IPS-11a (cell line): ENCODE measurements around the gene DMD.
"Not testable (repeated sequence)": the region's sequence is repeated elsewhere in the genome, so short reads cannot be mapped to it uniquely, and the experiment has no call there.

Source experiments
- H3K4me3 ChIP-seq: one replicate; pipeline ENCODE4 v1.5.1; 2013; ENCODE audit warnings: low read depth, low read length, control low read depth

The DMD gene

DNA sequence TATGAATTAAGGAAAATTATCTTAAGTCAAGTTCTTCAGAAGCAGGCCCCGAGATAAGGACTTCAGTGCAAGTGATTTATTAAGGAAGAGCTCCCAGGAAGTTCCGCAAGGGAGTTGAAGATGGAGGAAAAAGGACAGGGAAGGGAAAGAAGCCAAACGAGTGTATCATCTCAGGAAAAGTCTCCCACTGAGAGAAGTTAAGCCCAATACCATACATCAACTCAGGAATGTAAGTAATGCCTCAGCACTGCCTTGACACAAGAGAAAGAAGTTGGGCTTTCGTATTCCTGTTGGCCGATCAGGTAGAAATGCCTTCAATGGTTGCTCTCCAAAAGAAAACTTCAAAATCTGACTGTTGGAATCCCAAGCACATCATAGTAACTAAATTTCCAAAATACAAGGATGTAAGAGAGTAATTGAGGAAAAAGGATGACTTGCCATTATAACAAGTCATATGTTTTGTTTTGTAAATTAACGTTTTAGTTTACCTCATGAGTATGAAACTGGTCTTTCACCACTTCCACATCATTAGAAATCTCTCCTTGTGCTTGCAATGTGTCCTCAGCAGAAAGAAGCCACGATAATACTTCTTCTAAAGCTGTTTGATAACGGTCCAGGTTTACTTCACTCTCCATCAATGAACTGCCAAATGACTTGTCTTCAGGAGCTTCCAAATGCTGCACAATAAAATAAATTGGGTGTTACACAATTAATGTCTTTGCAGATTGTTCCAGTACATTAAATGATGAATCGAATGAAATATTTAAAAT, 566.7 kb downstream of the DMD start:
- no peak overlapping the region for H3K4me3 ChIP-seq

DNA sequence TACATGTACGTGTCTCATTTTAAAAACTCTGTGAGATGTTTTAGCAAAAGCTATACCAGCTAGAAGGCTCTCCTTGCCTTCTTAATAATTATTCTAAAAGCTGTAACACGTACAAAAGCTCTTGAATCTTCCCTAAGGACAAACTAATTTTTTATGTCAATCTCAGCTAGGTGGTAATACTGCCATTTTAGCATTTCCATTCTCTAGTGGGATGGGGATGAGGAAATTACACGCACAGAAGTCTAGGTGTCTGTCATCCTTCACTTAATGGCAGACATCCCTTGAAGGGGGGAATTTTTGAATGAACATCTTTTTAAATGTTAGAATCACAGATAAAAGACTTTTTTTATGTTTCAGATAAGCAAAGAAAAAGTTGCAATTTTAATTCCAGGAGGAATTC, 569.1 kb downstream of the DMD start:
- no peak overlapping the region for H3K4me3 ChIP-seq

DNA sequence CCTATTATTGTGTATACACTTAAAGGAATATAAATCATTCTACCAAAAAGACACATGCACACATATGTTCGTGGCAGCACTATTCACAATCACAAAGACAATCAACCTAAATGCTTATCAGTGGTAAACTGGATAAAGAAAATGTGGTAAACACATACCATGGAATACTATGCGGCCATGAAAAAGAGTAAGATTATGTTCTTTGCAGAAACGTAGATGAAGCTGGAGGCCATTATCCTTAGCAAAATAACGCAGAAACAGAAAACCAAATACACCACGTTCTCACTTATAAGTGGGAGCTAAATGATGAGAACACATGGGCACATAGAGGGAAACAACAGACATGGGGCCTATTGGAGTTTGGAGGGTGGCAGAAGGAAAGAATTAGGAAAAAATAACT, 593.2 kb downstream of the DMD start:
- H3K4me3 ChIP-seq, result no peak overlapping the region

DNA sequence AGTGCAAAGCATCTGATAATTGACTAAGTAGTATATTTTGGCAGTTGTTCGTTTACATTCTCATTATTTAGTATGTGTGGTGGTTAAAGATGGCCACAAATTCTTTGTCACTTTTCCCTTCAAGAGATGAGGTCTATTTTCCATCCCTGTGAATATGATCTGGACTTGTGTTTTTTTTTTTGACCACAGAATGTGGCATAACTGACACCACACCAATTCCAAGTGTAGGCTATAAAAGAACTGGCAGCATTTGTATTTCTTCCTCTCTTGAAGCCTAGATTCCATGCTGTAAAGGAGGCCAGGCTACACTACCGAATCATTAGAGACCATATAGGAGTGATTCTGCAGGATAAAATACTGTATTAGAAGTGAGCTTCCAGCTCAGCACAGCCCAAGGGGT, 596.6 kb downstream of the DMD start:
- H3K4me3 ChIP-seq, result no peak overlapping the region

DNA sequence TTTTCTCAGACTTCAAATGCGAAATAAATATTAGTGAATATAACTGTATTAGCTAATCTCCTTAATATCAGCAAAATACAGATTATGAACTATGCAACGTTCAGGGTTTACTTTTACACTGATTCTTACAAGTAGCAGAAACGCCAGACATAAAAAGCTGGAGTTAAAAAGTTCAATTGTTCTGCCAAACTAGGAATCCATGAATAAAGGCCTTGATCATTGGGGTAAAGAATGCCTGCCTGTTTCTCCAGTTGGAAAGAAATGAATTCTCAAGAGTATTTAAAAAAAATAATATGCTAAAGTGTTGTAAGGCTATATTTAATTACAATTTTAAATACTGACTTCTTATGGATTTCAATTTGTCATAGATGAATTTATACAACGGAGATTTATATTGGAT, 612.2 kb downstream of the DMD start:
- no peak overlapping the region for H3K4me3 ChIP-seq

DNA sequence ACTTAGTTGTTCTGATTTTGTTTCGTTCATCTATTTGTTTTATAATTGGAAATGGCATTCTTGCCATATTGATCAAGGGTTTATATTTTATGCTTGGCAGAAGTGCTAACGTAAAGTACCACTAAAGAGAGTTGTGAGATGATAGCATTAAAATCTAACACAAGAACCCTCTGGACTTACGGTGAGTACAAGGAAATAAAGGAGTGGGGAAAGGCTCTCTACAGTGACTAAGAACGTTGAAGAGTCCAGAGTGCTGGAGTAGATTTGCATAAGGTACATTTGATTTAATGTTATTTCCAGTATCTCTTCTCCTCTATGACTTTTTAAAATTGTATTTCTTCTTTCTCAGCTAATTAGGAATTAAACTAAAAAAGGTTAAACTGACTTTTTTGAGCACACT, 612.6 kb downstream of the DMD start:
- no peak overlapping the region for H3K4me3 ChIP-seq

DNA sequence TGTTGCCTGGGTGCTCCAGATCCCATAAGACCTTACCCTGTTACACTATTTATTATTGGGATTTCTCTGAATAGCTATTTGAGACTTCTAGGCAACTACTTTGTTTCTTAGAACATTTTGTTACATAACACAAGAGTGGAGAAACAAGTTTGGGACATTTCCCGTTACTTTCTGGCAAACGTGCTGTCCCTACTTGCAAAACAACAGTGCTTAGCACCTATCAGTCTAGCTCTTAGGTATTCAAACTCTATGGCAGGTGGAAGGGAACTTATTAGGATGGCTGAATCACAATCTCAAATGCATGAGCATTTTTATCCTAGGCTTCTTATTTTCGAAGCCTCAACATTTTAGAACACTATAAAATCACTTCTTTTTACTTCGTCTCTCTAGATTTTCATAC, 613.6 kb downstream of the DMD start:
- no peak overlapping the region for H3K4me3 ChIP-seq

DNA sequence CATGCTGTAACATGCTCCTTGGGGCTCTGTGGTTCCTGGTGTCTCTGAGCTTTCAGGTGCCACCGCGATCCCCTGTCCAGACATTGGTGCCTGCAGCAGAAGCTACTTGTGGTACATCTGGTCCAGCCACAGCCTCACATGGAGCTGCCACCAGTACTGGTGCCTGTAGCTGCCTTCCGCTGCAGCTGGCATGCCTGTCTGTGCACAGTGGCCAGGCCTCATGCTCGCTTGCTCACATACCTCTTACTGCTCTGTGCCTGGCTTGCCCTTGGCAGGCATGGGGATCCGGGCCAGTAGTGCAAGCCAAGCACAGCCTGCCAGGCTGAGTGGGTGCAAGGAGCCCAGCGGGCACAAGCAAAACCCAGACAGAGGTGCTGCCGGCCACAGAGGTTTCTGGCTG, 618.6 kb downstream of the DMD start:
- H3K4me3 ChIP-seq, result no peak overlapping the region

DNA sequence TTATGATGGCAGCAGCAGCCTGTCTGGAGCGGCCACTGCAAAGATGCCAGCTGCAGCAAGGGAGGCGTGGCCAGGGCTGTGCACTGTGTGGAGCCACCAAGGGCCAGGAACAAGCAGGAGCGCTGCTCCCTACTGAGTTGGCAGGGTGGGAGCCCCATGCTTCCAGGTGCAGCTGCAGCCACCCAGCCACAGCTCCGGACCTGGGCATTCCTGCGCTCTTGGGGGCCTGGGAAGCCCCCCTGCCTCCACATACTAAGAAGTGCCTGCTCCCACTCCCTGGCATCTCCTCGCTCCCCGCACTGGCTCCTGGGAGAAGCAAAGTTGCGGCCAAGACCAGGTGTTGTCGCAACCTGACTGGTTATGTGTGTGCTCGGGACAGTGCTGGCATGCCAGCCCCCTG, 619.8 kb downstream of the DMD start:
- H3K4me3 ChIP-seq, result no peak overlapping the region

DNA sequence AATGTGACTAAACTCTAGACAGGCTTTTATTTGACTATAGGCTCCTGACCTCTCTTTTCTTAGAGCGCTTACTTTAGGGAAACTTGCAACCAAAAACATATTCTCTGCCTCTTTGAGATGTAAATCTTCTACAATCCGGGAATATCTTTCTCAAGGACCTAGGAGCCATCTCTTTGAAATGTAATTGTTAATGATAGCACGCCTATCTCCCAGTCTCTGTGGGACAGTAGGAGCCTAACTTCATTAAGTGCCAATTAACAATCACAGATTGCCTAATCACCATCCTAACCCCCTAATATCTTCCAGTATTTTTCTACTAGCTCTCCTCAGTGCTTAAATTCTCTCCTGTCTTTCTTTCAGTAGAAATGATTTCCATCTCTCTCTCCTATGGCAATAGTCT, 628.6 kb downstream of the DMD start:
- no peak overlapping the region for H3K4me3 ChIP-seq

DNA sequence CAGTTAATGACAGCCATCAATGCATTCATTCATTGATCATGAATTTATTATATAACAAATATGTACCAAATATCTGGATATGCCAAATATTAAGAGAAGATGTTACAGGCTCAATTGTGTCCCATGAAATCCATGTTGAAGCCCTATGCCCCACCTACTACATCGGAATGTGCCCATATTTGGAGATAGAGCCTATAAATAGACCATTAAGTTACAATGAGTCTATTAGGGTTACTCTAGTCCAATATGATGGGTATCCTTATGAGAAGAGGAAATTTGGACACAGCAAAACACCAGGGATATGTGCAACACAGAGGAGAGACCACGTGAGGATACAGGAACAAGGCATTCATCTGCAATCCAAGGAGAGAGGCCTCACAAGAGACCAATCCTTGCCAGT, 634.5 kb downstream of the DMD start:
- no peak overlapping the region for H3K4me3 ChIP-seq

DNA sequence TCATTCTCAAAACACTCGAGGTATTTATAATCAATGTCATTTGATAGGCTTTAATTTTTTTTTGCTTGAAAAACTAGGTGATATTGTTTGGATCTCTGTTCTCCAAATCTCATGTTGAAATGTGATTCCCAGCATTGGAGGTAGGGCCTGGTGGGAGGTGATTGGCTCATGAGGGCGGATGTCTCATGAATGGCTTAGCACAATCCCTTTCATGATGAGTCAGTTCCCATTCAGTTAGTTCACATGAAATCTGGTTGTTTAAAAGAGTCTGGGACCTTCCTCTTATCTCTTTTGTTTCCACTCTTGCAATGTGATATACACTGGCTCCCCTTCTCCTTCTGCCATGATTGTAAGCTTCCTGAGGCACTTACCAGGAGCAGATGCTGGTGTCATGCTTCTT, 638.7 kb downstream of the DMD start:
- no peak overlapping the region for H3K4me3 ChIP-seq

DNA sequence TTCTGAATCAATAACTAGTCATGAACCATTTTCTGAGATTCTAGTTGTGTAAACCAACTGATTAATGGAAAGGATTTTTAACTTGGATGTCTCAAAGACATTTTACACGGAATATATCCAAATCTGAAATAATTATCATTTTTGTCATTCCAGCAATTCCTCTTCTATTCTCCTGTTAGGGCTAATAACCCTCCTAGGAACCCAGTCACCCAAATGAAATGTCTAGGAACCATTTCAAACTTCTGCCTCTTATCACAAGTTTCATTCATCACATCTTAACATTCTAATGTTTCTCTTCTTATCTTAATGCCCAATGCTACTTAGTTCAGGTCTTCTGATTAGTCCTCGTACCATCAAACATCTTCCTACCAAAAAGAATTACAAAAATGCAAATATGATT, 639.8 kb downstream of the DMD start:
- no peak overlapping the region for H3K4me3 ChIP-seq

DNA sequence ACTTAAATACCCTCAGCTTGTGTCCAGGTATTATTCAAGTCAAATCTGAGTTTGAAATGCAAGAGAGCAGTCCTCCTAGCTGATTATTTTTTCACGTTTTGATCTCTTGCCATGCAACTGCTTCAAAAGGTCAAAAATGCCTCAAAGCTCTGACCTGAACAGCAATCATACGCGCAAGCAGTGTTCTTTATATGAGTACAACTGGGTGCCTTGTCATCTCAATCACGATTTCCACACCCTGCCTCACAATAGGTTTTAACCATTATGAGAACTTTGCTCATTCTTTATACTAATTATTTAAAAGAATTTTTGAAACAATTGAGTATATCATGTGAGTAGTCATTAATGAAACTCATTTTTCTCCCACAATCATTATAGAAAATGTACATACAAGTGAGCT, 649.1 kb downstream of the DMD start:
- H3K4me3 ChIP-seq, result no peak overlapping the region

DNA sequence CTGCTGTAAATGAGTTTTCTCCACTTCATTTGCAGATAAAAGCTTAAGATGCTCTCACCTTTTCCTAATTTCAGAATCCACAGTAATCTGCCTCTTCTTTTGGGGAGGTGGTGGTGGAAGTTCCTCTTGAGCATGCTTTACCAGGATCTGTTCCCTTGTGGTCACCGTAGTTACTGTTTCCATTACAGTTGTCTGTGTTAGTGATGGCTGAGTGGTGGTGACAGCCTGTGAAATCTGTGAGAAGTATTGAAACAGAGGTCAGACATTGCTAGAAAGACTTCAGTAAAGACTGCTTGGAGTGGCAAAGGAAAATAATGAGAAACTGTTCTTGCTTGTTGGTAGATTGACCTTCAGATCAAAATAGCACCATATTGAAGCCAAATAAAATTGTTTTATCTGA, 666.2 kb downstream of the DMD start:
- no peak overlapping the region for H3K4me3 ChIP-seq

DNA sequence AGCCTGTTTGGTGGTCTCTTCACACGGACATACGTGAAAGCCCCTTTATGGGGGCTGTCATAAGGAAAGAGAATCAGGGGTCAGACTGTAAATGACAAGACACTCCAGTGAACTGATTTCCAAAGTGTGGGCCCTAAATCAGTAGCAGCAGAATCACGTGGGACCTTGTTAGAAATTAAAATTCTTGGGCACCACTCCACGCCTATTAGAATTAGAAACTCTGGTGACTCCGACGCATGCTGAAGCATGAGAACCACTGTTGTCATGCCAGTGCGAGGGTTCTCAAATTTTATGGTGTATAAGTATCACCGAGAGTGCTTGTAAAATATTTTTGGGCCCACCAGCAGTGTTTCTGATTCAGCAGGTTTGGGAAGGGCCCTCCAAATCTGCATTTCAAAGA, 672.8 kb downstream of the DMD start:
- no peak overlapping the region for H3K4me3 ChIP-seq

DNA sequence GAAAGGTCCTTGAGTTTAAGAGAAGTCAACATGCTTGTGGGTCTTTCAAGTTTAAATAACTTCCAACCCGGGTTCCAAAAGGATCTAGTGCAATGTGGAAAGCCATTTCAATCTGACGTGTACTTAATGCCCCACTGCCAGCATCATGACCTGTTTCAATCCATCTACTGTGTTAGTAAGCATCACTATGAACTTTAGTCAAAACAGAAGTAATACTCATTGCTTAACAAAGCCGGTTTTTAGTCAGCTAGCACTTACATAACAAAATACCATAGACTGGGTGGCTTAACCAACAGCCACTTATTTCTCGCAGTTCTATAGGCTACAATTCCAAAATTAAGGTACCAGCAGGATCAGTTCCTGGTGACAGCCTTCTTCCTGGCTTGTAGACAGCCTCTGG, 677.5 kb downstream of the DMD start:
- H3K4me3 ChIP-seq, result no peak overlapping the region

DNA sequence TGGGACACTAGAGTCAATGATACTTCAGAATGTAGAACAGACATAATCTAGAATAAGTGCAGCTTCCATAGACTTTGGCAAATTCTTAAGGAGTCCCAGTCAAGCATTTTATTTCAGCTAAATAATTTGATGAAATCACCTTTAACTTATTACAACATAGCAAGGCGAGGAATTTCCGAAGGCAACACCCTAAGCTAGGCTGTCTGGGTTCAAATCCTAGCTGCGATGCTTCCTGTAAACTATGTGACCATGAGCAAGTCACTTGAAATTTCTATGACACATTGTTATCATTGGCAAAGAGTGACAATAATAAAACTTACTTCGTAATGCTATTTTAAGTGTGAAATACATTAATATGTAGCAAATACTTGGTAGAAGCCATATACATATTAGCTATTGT, 679.1 kb downstream of the DMD start:
- no peak overlapping the region for H3K4me3 ChIP-seq

DNA sequence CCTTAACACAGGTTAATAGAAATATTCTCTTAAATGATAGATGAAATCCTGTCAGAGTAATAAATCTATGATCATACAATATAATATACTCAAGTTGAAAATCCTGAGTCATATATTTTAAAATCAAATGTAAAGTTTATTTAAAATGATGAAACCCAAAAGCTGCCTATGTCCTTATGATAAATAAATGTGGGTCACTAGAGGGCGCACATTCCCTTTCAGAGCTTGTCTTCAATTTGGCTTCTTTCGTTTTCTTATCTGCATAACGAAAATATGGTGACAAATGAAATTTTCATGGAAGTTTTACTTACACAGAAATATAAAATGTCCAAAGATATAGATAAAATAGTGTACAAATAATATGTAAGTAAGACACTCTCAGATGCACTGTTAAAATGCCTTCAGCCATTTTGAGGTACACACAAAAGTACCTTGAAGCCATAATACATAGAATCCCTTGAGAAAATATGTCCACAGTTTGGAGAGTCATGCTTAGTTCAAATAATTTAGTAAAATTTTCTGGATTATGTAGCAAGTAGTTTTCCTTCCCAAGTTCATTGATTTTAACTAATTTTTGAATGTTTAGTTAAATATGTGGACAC, 680.4 kb downstream of the DMD start:
- no peak overlapping the region for H3K4me3 ChIP-seq

DNA sequence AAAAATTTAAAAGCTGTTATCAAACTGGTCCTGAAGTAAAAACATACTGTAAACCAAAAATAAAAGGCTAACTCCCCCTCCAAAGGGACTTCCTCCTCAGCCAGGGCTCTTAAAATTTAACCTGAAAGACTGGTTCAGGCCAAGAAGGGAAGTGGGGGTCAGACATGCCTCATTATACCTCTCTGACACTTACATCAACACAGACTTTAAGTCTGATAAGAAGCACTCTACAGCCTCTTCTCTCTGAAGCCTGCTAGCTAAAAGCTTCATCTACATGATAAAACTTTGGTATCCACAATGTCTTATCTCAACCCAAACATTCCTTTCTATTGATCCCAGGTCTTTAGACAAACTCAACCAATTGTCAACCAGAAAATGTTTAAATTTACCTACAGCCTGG, 682.9 kb downstream of the DMD start:
- not testable (repeated sequence) for H3K4me3 ChIP-seq

DNA sequence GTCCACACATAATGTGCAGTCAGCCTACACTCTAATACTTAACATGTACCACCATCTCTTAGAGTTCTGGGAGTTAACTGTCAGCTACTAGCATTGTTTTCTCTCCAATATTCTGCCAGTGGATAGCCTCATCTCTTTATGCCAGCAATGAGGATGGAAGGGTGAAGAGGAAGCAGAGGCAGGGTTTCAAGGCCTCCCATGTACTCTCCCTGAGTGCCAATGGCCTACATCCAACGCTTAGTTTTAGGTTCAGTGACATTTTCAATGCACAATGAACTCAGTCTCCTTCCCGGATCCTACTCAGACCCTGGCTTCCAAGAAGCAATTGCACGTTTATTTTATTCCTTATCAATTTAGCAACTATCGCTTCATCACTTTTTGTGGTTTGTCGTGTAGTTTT, 686.1 kb downstream of the DMD start:
- H3K4me3 ChIP-seq, result no peak overlapping the region

DNA sequence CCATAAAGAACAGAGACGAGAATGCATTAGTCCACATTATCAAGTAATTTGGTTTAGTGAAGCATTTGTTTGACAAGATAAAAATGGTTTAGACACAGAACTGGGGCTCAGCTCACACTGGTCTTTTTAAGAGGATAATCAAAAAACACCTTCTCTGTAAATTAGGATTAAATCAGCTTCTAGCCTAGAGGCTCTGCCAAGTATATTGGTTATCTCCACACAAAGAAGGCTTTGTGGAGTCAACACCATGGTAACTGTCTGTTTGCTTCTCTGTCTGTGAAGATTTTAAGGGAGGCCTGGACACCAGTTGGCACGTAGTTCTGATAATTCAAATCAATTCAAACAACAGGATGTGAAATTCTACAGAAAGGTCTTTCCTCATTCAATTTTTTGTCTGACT, 687.0 kb downstream of the DMD start:
- H3K4me3 ChIP-seq, result no peak overlapping the region

DNA sequence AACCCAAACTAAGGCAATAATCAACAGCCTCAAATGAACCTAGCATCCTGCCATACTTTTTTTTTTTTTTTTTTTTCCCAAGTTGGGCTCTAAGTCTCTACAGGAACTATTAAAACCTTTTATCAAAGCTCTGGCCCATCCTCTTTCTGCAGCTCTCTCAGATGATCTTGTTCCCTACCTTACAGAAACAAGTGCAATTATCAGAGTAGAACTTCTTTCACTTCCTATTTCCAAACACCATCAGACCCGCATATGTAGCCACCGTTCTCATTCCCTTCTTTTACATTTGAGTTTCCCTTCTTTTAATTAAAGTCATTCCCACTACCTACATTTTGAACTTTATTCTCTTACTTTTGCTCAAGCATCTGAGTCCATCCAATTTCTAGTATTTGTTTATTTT, 690.6 kb downstream of the DMD start:
- no peak overlapping the region for H3K4me3 ChIP-seq
